Panc1 (cell line): ENCODE measurements around the gene AK4.
"Not testable (repeated sequence)": the region's sequence is repeated elsewhere in the genome, so short reads cannot be mapped to it uniquely, and the experiment has no call there.

Source experiments
- CTCF ChIP-seq: fragments of 450-650 bp; IDR thresholded peaks from 2 replicates; pipeline ENCODE4 v1.5.1; 2017; ENCODE audit warnings: mild to moderate bottlenecking
- REST ChIP-seq, 2 experiments: IDR thresholded peaks; 2 replicates each; pipeline ENCODE4 v1.6.1; 2011 to 2012; ENCODE audit warnings: low read depth in 2 of 2, control low read depth in 1 of 2, low read length in 1 of 2, mild to moderate bottlenecking in 1 of 2, moderate library complexity in 1 of 2; ENCODE audit not compliant: insufficient read depth in 1 of 2
- TCF7L2 ChIP-seq: IDR thresholded peaks from 2 replicates; pipeline ENCODE4 v1.6.1; 2011; ENCODE audit warnings: mild to moderate bottlenecking, low read depth, low read length, inconsistent platforms

GRCh38 chr1:65159291-65159688 lies 11.3 kb downstream of the AK4 start:
- not testable (repeated sequence) for TF ChIP-seq CTCF; TCF7L2; REST (IDR thresholded peaks at IDR 0.05; ENCODE audit: insufficient read depth in 1 of 2, low read depth in 2 of 2, low read length in 1 of 2)
